Stimulated activated CD4-positive, alpha-beta T cell treated with anti-CD3 and anti-CD28 coated beads, Interleukin-4, amount 100 ng/mL, for 24 hours (primary cell): Measurements from ENCODE around the gene IGF1.

Source experiments
- DNase-seq: peaks from one replicate; pipeline ENCODE4 v3.0.0-alpha.2; 2020

IGF1 gene

DNA sequence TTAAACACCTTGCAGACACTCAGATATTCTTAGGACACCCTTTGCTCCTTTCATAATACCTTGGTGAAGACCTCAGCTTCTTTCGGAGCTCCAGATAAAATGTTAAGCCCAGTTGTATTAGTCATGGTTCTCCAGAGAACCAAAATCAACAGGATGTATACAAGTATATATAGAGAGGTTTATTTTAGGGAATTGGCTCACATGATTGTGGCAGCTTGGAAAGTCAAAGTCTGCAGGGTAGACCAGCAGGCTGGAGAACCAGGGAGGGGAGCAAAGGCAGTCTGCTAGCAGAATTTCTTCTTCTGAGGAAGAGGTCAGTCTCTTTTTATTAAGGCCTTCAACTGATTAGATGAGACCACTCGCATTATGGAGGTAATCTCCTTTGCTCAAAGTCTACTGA is 6.9 kb upstream of the IGF1 start:
- DNase-seq: no peak

- DNase-seq: no peak
These were observed 5.8 kb upstream of the IGF1 start for GRCh38 chr12:102486153-102486552.

DNA sequence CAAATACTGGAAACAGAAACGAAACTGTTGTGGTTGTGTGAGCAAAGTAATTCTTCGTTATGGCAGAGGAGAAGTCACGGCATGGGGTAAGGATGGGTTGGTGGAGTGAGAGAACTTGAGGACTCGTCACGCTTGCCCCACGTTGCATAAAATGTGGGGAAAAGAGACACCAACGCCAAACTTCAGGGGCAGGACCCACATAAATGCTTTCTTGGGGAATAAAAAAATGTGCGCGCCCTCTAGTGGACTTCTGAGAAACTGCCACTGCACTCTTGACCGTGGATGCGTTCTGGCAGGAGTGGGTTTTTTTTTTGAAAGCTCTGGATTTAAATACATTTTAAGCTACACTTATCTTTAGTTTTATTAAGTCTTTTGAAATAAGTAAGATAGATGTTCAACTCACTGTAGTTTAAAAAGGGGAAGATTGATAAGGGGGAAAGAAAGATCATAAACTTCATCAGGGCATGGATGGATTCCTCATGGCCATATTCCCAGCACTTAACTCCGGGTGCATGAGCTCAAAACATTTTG is 4.1 kb upstream of the IGF1 start:
- peak; percentile 61 for DNase-seq

DNA sequence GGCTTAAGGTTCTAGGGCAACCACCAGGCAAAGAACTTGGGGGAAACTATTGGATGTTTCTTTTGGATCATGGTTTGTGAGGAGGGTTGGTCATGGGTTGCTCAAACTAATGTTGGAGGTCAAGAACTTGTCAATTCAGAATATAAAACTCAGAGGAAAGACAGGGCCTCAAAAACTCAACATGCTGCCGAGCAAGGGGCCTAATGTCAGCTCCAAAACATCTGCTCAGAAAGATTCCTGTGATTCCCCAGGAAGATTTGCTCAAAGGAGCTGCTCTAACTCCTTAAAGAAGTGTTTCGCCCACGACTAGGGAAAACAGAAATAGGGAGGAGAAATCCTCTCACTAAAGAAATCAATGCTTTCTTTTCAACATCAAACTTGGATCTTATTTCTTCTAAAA is 3.7 kb upstream of the IGF1 start:
- no peak for DNase-seq

- DNase-seq: peak; percentile 10
These were observed 3.1 kb upstream of the IGF1 start for GRCh38 chr12:102483466-102483865.

GRCh38 chr12:102481705-102482425 is 1.5 kb upstream of the IGF1 start:
- DNase-seq: no peak

- DNase-seq: no peak
These were observed 424 bp downstream of the IGF1 start for GRCh38 chr12:102479939-102480338.

DNA sequence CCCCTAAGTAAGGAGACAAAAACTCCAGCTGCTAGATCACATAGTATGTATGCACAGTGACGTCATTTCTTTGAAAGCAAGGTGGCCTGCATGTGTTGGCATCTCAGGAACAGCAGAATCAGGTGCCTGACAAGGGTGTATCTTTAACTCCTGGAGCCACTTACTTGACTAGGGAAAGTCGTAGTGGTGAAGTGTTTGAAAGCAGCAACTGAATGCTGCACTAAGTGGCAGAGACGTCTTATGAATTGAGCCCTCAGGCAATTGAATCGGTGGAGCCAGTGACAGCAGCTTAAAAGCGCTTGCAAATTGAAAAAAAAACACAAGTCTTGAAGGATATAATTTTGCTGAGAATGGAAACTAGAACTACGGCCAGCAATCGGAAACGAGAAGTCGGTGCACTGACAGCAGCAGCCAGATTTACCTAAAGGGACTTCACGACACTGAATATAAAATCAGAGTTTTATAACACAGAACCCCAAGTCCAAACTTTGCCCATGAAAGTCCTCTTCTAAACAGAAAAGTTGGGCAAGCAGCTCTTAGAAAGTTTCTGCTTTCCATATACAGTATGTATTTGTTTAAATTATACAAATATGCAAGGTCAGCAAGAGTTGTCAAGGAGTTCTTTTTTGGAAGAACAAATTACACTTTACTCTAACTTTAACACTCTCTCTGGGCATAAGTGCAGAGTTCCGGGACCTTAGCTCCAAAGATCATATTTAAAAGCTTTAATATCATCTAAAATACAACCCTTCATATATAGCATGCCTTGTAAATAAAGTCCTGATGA is 1.1 kb downstream of the IGF1 start:
- DNase-seq: no peak

DNA sequence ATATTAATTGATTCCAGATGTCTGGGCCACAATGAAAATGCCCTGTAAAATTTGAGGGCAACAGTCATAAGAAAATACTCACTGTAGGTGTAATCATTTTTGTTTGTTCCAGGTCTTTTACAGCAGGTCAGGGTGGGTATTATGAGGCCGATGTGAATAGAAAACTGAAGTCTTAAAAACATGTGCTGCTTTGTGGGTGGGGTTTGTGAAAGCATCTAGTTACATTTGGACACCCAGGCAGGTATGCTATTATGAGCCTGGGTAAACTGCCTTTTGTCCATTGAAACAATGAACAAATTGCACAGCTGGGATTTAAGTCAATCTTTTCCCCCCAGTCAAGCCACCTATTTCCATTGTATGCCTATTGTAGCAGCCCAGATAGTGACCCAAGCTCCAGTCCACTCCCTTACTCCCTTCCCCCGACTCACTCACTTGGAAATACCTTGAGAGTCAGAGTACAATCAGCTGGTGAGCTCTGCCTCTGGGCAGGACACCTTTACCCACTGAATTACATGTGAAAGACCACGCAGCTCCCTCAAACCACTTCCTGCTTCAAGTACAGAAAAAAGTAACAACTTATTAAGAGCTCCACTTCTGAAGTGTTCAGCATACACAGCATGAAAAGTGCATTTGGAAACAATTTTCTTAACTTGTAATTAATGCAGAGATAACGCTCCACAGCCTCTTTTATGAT is 1.8 kb downstream of the IGF1 start:
- DNase-seq: no peak

DNA sequence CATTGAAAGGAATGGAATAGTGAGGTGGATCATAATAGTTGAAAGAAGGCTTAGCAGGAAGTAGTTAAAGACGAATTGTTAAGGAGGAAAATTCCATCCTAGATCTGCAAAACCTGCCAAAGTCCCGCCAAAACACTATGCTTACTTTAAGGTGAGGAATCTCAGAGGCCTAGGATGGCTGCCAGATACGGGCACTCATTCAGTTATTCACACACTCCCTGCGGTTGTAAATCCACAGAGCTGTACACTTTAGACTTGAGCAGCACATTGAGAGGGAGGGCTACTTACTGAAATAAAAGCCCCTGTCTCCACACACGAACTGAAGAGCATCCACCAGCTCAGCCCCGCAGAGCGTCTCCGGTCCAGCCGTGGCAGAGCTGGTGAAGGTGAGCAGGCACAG is 5.0 kb downstream of the IGF1 start:
- DNase-seq: no peak

GRCh38 chr12:102474438-102475064 is 5.8 kb downstream of the IGF1 start:
- no peak for DNase-seq

- no peak for DNase-seq
These were observed 7.9 kb downstream of the IGF1 start for GRCh38 chr12:102472496-102472895.

- no peak for DNase-seq
These were observed 8.8 kb downstream of the IGF1 start for GRCh38 chr12:102471556-102471955.

DNA sequence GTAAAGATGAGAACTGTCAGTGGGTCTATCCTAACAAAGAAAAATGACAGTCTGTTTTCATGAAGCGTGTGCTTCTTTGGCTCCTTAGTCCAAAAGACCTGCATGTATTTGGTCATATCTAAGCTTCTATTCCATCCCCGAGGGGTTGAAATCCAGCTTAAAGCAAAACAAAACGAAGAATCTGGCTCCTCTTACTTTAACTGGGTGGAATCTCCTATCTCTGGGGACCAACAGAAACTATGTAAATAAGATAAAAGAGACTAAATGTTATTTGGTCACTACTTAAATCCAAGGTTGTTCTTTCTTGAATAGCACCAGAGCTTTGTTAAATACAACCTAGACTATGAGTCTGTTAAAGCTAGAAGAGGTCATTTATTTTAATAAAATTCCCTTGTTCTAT is 9.4 kb downstream of the IGF1 start:
- no peak for DNase-seq

DNA sequence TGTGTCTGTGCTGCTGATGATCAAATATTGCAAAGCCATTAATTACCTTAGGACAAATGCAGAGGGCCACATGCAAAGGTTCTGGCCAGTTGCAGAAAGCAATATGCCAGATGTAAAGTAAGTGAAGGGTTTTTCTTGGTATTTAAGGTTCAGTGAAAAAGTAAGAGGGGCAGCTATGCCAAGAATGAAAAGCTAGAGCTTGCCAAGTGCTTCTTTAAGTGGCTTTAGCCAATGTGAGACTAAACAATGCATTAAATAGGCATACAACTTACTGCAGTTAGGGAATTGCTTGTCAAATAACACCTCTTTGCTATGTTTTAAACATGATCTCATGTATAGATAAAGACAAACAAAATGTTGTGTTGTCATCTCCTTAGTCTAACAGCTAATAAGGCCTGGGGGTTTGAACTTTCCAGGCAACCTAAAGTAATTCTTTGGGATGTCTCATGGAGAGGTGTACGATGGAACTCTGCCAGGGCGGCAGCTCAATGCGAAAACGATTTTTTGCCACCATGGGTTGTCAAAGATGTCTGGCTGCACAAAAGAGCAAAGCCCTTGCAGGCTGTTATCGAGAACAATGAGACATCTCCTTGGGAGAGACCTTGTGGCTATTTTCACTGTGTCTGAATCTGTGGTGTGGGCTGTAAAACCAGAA is 12.0 kb downstream of the IGF1 start:
- no peak for DNase-seq

GRCh38 chr12:102465762-102466560 is 14.4 kb downstream of the IGF1 start:
- DNase-seq: no peak

DNA sequence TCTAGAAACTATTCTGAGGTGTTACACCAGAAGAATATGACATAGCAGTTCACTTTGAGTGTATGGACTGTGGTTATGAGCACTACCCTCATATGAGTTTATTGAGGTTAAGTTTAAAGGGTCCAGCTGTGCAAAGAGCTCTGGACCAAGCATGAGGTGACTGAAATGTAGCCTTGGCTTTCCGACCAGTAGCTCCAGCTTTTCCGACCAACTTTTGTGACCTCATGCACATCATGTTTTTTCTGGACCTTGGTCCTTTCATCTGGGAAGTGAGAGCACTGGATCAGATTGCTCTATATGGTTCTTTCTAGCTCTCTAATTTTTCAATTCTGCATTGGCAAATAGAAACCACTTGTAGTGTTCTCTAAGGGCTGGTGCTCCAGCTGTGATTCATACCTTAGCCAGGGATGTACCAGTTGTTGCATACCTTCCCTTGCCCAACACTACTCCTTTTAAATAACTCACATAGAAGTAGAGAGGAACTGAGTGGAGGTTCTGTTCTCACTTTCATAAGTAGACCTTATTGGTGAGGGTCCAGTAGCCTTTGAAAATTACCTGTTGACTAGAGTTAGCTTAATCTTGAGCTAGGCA is 16.6 kb downstream of the IGF1 start:
- DNase-seq: no peak

DNA sequence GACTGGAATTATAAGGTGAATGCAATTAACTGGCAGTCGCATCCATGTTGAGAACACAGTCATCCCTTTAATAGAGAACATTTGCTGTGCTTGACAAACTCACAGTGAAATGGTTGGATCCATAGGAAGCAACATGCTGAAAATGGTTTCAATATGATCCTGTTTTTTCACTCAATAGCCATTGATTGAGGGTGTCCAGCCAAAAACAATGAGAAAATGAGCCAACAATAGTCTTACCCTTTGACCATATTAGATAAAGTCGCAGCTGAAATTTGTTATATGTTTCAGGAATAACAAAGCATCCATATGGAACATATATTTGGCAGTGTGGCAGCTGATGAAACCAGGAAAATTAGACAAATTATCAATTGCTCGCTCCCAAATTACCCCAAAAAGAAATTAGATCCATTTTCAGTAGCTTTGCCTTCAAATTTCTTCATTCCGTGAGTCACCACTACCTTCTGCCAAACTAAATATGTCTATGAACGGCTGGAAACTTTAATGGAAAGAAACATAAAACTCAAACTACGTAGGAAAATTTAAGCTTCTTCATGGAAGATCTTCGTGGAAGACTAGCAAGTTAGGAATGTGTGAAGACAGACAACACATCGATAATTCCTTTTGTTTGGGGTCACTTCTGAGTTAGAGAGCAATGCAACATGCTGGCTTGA is 17.4 kb downstream of the IGF1 start:
- DNase-seq: no peak

GRCh38 chr12:102462386-102462785 is 18.0 kb downstream of the IGF1 start:
- DNase-seq: no peak

DNA sequence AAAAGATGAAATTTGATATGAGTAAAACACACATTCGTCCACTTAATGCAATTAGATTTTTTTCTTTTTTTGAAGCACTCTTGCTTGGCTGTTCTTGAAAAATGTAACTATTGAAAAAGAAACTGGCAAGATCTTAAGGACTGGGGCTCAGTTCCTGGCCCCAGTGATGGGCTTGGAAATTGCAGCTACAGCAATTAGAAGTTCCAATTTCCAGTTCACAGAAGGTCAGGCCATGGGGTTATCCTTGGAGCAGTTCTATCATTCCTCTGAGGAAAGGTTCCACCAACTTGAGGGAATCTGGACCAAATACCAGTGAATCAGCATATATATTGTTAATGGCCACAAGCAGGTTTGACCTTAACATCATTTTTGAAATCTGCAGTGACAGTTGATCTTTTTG is 18.9 kb downstream of the IGF1 start:
- DNase-seq: no peak

- DNase-seq: no peak
These were observed 21.0 kb downstream of the IGF1 start for GRCh38 chr12:102459314-102459713.
